ENCODE data around the gene RBM4. TPM values are rescaled to one million over a fixed set of nuclear protein-coding genes. Genes with fewer than 3 reads are reported as not detected.
A peak's percentile ranks its signal among the peaks of the same experiment; 100 is the strongest.

RBM4 gene
- polyA plus RNA-seq, 2 of the 4 experiments (the other 2 are of a cell fraction) = 171 to 264 TPM

GRCh38 chr11:66593303-66593635, 45.2 kb upstream of the RBM4 start:
- TF ChIP-seq PHF8 (IDR thresholded peaks at IDR 0.05; ENCODE audit: borderline replicate concordance, low read depth) (peak; percentile 91; the same call in 1 of the 2 replicates), JUN (IDR thresholded peaks at IDR 0.05) (peak in 1 of 2 experiments; percentile 1; a peak in 1 of 5 replicates), BHLHE40 (IDR thresholded peaks at IDR 0.05; ENCODE audit: low read depth, low read length) (no peak)
- DNase-seq (ENCODE audit: low read depth in 1 of 2, low spot score in 1 of 2) (no peak), ATAC-seq (peak; percentile 16 to 56; a peak in 4 of 6 replicates), FAIRE-seq (no peak)
- peak overlapping the region; percentile 68 for H3K4me3 ChIP-seq
- peak overlapping the region; percentile 89 to 91 for H3K27ac ChIP-seq
- 11% methylated on average over 12 of the region's 12 CpGs for WGBS (ENCODE audit: missing lambda C conversion rate)
- H3K9me3 ChIP-seq = no peaks in the 10 kb centered on the region; the same call in 2 of the 3 replicates
- H3K4me1 ChIP-seq = peaks cover 9% of the 10 kb centered on the region; the same call in 2 of the 3 replicates
- peak overlapping the region; percentile 80 for H3K4me2 ChIP-seq
- POLR2A ChIA-PET = interaction anchor here (0.9 to 2.5 kb wide), 5 partner anchors 24 to 127 kb away, joined by 3 to 26 read pairs (median 6); partner anchors contain the start of genes DPP3, PELI3, RBM14 and RBM4
- CTCF ChIA-PET = interaction anchor here (1.0 to 9.5 kb wide), 18 partner anchors 13 to 174 kb away, joined by 3 to 89 read pairs (median 4); partner anchors contain the start of genes BBS1, CTSF and RBM4B

- TF ChIP-seq KDM5A (IDR thresholded peaks at IDR 0.05) (no peak), ZC3H11A (IDR thresholded peaks at IDR 0.05) (no peak), REST (IDR thresholded peaks at IDR 0.05) (no peak), JUN (IDR thresholded peaks at IDR 0.05) (no peak), HOXB5 (CRISPR knock-in tag; IDR thresholded peaks at IDR 0.05) (no peak), PHF8 (IDR thresholded peaks at IDR 0.05; ENCODE audit: borderline replicate concordance, low read depth) (no peak), ZSCAN20 (CRISPR knock-in tag; IDR thresholded peaks at IDR 0.05) (no peak), HDAC2 (IDR thresholded peaks at IDR 0.05) (no peak), ESRRA (IDR thresholded peaks at IDR 0.05; ENCODE audit: borderline replicate concordance, low read length) (no peak), HEYL (CRISPR knock-in tag; IDR thresholded peaks at IDR 0.05) (no peak), ZNF302 (CRISPR knock-in tag; IDR thresholded peaks at IDR 0.05) (no peak), CHD2 (IDR thresholded peaks at IDR 0.05; ENCODE audit: low read length, partially characterized antibody) (no peak), MAFK (IDR thresholded peaks at IDR 0.05; ENCODE audit: partially characterized antibody) (no peak), RAD21 (conservative IDR thresholded peaks at IDR 0.05 in 1 of 2, IDR thresholded peaks at IDR 0.05 in 1 of 2) (no peak), FOXS1 (CRISPR knock-in tag; IDR thresholded peaks at IDR 0.05) (no peak), EHMT2 (IDR thresholded peaks at IDR 0.05; ENCODE audit: low read depth) (no peak), JUNB (IDR thresholded peaks at IDR 0.05) (no peak), MAZ (IDR thresholded peaks at IDR 0.05; ENCODE audit: borderline replicate concordance, low read depth, low read length) (no peak), KDM1A (IDR thresholded peaks at IDR 0.05; ENCODE audit: low read depth) (no peak)
- H3K4me3 ChIP-seq = peak overlapping the region; percentile 68
- peak overlapping the region; percentile 89 to 91 for H3K27ac ChIP-seq
- peak overlapping the region; percentile 80 for H3K4me2 ChIP-seq
- POLR2A ChIA-PET = interaction anchor here (1.3 to 1.4 kb wide), 2 partner anchors 45 to 47 kb away, joined by 3 to 8 read pairs; partner anchors contain the start of genes ACTN3, RBM4 and ZDHHC24
- H3K4me1 ChIP-seq = peaks cover 9% of the 10 kb centered on the region; the same call in 2 of the 3 replicates
- no peaks in the 10 kb centered on the region; the same call in 2 of the 3 replicates for H3K9me3 ChIP-seq
- DNase-seq (ENCODE audit: low read depth in 1 of 2, low spot score in 1 of 2) (no peak), FAIRE-seq (no peak), ATAC-seq (no peak)
- 63% methylated on average over 7 of the region's 7 CpGs for WGBS (ENCODE audit: missing lambda C conversion rate)
- CTCF ChIA-PET = interaction anchor here (1.2 to 9.5 kb wide), 6 partner anchors 13 to 84 kb away, joined by 3 to 89 read pairs (median 7); partner anchors contain the start of gene RBM4B
These were observed 44.9 kb upstream of the RBM4 start for GRCh38 chr11:66593650-66594049.
